OCI-M2 (cell line): ENCODE results near the gene HSP90AB1.
"Not testable (repeated sequence)": the region's sequence is repeated elsewhere in the genome, so short reads cannot be mapped to it uniquely, and the experiment has no call there.

ENCODE experiments used
- DNase-seq: peaks from one replicate; lab custom pipeline; 2025; ENCODE audit not compliant: unreplicated experiment; lab: John Stamatoyannopoulos, UW

The HSP90AB1 gene

GRCh38 chr6:44222486-44223318 is 24.2 kb upstream of the HSP90AB1 start:
- no peak for DNase-seq

GRCh38 chr6:44223319-44224028 is 23.4 kb upstream of the HSP90AB1 start, which contains the start of gene SLC29A1:
Gene SLC29A1 (plus strand): TSS chr6:44223595. CDS start chr6:44227314, 3,719 bp downstream.
- no peak for DNase-seq

DNA sequence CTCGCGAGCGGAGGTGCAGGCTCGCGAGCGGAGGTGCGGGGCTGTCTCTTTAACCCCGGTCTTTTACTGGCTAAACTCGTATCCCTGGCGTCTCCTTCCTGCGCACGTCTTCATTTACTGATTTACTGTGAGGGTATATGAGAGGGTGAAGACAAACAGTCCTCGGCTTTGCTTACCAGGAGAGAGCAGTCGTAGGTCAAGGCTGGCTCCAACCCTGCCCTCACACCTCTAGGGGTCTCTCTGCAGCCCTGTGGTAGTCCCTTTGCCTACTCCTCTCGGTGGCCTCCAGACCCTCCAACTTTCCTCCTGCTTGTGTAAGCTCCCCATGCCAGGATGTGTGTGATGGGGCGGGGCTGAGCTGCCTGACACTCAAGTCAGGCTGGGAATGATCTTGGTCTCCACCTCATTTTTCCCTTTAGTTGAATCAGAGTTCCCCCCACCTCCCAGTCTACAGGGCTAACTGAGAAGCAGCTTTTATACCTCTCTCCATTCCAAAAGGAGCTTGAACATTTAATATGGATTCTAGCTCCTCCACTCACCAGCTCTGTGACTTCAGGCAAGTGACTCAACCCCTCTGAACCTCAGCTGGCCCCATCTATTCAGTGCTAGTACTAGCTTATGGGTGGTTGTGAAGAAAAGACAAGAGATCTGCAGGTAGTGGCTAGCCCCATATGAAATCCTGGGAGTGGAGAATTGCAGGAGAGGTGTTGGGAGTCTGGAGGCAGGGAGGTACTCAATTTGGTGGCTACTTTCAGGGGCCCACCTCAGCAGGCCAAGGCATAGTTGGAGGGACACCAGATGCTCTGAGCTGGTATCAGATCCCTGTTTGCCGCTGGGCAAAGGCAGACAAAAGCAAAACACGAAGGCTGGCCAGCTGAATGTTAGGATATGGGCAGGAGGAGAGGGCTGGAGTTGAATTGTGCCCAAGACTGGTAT is 22.6 kb upstream of the HSP90AB1 start:
- no peak for DNase-seq

- DNase-seq, result no peak
Observed at GRCh38 chr6:44224965-44225305, 22.0 kb upstream of the HSP90AB1 start.

- DNase-seq, result no peak
Observed at GRCh38 chr6:44225579-44226325, 21.1 kb upstream of the HSP90AB1 start.

DNA sequence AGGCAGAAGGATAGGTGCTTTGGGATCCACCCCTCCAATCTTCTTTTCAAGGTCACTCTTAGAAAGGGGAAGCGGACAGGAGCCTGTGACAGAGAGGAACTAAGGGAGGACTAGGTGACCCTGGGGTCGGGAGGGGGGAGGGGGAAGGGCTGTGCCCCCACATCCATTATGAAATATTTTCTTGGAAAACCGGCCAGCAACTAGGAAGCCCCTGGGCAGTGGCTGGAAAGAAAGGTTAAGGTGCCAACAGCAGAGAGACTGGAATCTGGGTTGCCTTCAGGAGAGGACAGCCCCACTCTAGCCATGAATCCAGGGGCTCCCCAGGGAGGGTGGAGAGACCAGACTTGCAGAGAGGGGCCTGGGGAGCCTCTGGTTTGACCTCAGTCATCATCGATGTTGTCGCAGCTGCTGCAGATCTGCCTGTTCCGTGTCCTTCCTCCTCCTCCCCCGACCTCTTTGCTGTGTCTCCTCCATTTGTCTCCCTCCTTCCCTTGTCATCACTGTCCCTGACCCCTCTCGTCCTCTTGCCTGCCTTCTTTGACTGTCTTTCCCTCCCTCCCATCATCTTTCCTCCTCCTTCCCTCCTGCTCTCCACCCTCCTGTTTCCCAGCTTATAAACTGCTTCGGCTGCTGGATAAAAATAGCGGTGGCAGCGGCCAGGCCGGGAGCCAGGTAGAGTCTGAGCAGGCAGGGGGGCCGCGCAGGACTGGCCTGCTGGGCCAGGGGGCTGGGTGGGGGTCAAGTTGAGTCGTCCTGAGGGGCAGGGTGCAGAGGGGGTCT is 20.3 kb upstream of the HSP90AB1 start:
- no peak for DNase-seq

- no peak for DNase-seq
Observed at GRCh38 chr6:44227148-44227793, 19.6 kb upstream of the HSP90AB1 start.

- no peak for DNase-seq
Observed at GRCh38 chr6:44228031-44228430, 18.9 kb upstream of the HSP90AB1 start.

DNA sequence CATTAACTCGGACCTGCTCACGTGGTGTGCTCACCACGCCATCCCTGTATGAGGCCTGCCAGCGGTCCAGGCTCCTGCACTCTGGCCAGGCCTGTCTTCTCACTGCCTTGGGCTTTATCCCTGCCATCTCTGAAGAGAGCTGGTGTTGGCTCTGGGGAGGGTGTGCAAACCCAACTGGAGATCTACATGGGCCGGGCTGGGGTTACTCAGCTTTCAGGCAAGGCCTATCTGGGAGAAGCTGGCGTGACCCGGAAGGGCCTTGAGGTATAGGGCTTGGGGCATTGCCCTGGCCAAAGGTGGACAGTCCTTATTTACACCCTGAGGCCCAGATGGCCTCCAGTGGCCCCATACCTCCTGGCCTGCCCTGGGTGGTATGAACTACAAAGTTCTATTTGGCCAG is 18.5 kb upstream of the HSP90AB1 start:
- DNase-seq, result no peak

DNA sequence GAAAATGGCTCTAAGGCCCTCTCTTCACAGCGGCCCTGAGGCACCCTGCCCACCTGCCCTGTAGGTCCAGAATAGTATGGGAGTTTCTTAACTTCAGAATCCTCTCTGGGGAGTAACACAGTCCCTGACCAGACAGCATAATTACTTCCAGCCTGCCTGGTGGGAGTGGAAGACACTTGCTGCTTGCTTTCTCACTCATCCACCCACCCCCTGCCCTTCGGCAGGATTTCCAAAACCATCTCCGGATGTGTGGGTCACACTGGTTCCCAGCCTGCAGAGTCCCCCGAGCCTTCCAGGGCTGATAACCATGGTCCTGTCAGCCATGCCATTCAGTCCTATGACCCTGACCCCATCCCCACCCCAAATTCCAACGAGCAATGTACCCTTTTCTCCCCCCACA is 18.1 kb upstream of the HSP90AB1 start:
- DNase-seq, result no peak

- no peak for DNase-seq
Observed at GRCh38 chr6:44229376-44230033, 17.4 kb upstream of the HSP90AB1 start.

GRCh38 chr6:44230034-44230675 is 16.7 kb upstream of the HSP90AB1 start:
- no peak for DNase-seq

DNA sequence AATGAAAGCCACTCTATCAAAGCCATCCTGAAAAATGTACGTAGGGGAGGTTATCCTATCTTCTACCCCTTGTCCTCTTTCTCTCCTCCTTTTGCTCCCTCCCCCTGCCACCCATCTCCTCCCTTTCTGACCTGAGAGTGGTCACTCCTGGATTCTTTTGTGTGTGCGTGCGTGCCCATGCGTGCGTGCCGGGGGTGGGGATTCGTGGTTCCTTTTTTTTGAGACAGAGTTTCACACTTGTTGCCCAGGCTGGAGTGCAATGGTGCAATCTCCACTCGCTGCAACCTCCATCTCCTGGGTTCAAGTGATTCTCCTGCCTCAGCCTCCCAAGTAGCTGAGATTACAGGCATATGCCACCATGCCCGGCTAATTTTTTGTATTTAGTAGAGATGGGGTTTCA is 15.5 kb upstream of the HSP90AB1 start:
- DNase-seq, result not testable (repeated sequence)

DNA sequence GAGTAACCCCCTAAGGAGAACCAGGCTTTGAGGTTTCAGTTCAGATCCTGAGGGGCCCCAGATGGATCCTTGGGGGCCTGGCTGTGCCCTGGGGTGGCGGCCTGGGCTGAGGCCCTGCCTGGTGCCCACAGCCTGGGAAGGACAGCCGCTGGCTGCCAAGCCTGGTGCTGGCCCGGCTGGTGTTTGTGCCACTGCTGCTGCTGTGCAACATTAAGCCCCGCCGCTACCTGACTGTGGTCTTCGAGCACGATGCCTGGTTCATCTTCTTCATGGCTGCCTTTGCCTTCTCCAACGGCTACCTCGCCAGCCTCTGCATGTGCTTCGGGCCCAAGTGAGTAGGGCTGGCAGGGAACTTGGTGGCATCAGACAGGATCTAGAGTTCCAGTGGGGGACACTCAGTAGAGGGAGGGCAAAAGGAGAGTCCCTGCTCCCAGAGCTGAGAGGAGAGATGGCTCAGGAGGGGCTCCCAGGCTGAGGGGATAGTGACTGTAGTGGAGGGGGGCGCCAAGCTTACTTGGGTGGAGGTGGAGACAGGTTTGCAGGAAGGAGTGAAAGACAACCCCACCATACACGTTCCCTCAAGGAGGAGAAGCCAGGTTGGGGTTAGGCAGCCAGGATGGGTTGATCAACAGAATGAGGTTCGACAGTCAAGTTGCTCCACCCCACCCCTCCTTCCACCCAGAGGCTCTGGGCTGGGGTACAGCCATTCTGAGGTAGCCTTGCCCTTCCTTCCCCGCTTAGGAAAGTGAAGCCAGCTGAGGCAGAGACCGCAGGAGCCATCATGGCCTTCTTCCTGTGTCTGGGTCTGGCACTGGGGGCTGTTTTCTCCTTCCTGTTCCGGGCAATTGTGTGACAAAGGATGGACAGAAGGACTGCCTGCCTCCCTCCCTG is 14.0 kb upstream of the HSP90AB1 start:
- no peak for DNase-seq

DNA sequence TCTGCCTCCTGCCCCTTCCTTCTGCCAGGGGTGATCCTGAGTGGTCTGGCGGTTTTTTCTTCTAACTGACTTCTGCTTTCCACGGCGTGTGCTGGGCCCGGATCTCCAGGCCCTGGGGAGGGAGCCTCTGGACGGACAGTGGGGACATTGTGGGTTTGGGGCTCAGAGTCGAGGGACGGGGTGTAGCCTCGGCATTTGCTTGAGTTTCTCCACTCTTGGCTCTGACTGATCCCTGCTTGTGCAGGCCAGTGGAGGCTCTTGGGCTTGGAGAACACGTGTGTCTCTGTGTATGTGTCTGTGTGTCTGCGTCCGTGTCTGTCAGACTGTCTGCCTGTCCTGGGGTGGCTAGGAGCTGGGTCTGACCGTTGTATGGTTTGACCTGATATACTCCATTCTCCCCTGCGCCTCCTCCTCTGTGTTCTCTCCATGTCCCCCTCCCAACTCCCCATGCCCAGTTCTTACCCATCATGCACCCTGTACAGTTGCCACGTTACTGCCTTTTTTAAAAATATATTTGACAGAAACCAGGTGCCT is 13.3 kb upstream of the HSP90AB1 start:
- no peak for DNase-seq

- DNase-seq, result no peak
Observed at GRCh38 chr6:44234101-44235025, 12.5 kb upstream of the HSP90AB1 start.
